ENCODE measurements around the gene MATR3.

MATR3 gene

DNA sequence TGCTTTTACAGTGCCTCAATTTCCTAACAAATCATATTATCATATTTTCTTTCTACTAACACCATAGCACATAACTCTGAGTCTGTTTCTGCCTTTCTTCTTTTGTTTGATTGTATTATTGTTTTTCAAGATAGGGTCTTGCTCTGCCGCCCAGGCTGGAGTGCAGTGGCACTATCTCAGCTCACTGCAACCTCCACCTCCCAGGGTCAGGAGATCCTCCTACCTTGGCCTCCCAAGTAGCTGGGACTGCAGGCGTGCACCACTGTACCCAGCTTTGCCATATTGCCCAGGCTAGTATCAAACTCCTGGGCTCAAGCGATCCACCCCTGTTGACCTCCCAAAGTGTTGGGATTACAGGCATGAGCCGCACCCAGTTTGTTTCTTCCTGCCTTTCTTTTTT is 66.8 kb downstream of the MATR3 start:
- DNase-seq: no peak

DNA sequence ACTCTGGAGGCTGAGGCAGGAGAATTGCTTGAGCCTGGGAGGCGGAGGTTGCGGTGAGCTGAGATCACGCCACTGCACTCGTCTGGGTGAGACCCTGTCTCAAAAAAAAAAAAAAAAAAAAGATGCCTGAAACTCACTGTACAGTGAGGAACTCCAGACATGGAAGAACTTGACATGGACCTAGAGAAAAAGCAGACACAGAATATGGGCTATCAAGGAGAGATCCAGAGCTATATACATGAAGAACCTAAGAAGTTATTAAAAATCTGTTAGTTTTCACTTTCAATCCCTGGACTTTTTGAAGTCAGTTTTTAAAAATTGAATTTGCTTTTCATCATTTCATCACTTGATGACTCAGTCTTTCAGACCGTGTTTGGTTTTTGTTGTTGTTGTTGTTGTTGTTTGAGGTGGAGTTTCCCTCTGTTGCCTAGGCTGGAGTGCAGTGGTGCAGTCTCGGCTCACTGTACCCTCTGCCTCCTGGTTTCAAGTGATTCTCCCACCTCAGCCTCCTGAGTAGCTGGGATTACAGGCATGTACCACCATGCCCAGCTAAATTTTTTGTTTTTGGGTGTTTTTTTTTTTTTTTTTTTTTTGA is 68.4 kb downstream of the MATR3 start:
- no peak for DNase-seq

GRCh38 chr5:139363937-139364336 is 70.4 kb downstream of the MATR3 start:
- DNase-seq: no peak

GRCh38 chr5:139364466-139364865 is 70.9 kb downstream of the MATR3 start:
- no peak for DNase-seq

GRCh38 chr5:139368613-139369012 is 75.1 kb downstream of the MATR3 start:
- DNase-seq: no peak

- no peak for DNase-seq
Measured at GRCh38 chr5:139369181-139369580, 75.6 kb downstream of the MATR3 start.

- DNase-seq: no peak
Measured at GRCh38 chr5:139371482-139372435, 78.2 kb downstream of the MATR3 start.

DNA sequence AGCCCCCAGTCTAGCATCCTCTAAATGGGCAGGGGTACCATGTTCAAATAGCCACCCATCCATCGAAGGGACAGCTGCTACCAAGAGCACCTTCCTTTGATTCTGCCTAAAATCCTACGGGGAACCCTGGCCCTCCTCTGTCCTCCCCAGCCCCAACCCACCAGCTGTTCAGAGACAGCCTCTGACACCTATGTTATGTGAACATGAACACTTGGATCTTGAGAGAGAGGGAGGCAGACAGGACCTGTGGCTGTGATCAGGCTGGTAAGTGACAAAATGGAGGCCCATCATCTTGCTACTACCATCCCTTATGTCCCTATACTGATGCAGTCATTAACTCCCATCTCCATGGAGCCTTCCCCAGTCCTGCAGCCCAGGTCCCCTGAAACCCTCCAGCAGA is 81.4 kb downstream of the MATR3 start:
- DNase-seq: no peak

DNA sequence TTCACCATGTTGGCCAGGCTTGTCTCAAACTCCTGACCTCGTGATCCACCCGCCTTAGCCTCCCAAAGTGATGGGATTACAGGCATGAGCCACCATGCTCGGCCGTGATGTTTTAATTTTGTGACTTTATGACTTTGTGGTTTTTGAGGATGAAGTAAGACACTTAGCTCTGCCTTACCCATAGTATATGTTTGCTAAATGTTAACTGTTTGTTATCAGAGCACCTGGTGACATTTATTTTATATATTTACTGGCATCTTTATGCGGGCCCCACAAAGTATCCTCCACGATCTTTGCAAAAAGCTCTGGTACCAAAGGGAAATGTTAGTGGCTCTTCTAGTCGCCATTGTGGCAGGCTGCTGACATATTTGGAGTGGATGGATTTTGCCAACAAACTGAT is 82.8 kb downstream of the MATR3 start:
- DNase-seq: no peak

DNA sequence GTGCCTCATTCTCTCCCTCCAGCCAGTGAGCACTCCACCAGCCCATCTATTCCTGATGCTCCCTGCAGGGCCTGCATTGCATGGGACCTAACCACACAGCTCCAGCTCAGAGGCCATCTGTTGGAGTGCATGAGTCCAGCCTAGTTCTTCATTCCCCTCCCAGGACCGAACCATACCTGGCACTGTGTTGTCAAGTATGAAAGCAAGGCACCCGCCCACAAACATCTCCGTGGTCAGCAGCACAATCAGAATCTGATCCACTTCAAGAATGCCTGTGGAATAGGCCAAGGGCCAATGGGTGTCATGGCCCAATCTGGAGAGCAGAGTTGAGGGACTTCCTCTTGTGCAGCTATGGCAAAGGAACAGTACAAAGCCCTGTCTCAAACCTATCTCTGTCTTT is 83.7 kb downstream of the MATR3 start:
- DNase-seq: no peak

GRCh38 chr5:139378101-139378825 is 84.7 kb downstream of the MATR3 start:
- no peak for DNase-seq

- DNase-seq: no peak
Measured at GRCh38 chr5:139378941-139379361, 85.4 kb downstream of the MATR3 start.

- no peak for DNase-seq
Measured at GRCh38 chr5:139379626-139380449, 86.3 kb downstream of the MATR3 start.
